T-helper 1 cell treated with Interleukin-12 subunit alpha and Interleukin-12 subunit beta and Interleukin-4 antibody, amounts not matched to agents 30 ng/mL and 1 ng/mL, for 36 hours (primary cell): ENCODE results near the gene TTLL3. TPM values are rescaled to one million over a fixed set of nuclear protein-coding genes. Genes with fewer than 3 reads are reported as not detected.

Source experiments
- intact Hi-C: fragments of 100-400 bp; cut with micrococcal nuclease; formaldehyde crosslinking; loops from one replicate; pipeline ENCODE4 v1.15.1; 2024
- total RNA-seq: library from RNA; stranded (reverse); gene quantifications from 2 replicates; pipeline ENCODE4 v1.2.3, GENCODE V29; 2022

Gene TTLL3
- total RNA-seq, 1 donor from 2014 or later, result 46.7 TPM

DNA sequence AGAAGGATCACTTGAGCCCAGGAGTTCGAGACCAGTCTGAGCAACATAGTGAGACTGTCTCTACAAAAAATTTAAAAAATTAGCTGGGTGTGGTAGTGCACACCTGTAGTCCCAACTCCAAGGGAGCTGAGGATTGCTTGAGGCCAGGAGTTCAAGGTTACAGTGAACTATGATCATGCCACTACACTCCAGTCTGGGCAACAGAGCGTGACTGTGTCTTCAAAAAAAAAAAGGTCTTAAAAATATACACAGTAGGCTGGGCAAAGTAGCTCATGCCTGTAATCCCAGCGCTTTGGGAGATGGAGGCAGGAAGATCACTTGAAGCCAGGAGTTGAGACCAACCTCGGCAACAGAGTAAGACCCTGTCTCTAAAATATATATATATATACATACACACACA, 29.2 kb upstream of the TTLL3 start:
- intact Hi-C loops, result loop anchor here (1.0 kb wide), 1 partner anchor 11 kb away; the partner anchor contains the start of gene TADA3

DNA sequence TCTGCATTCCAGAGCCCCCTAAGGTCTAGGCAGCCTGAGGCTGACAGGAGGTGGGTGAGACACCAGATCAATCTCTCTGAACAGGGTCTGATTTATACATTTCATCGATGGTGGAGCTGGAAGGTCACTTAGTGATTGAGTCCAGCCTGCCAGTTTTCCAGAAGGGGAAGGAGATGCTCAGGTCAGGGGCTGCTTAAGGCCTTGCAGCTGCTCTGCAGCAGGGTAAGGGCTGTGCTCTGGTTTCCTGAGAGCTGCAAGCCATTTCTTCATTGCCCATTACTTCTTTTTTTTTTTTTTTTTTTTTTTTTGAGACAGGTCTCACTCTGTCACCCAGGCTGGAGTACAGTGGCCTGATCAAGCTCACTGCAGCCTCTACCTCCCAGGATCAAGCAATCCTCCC, 28.5 kb upstream of the TTLL3 start:
- intact Hi-C loops, result no loop called here

DNA sequence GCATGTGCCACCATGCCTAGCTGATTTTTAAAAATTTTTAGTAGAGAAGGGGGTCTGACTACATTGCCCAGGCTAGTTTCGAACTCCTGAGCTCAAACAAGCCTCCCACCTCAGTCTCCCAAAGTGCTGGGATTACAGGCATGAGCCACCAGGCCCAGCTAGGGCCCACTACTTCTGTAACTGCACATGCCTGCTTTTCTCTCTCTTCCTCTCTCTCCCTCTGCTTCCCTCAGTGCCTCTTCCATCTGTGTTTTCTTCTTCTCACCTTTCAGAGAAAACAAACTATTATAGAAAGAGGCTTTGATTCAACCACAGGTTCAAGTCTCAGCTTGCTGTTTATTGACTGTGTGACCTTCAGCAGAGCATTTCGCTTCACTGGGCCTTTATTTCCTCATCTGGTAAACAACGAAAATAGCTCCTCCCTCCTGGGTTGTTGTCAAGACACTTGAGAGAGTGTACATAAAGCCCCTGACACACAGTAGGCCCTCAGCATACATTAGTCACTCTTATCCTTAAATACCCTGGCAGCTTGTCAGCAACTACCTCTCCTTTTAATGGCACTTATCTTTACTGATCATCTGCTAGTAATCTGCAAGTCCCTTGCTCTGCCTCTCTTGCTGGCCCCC, 28.0 kb upstream of the TTLL3 start:
- intact Hi-C loops, result no loop called here

GRCh38 chr3:9782770-9783169, 27.3 kb upstream of the TTLL3 start:
- intact Hi-C loops, result no loop called here

GRCh38 chr3:9783954-9784353, 26.1 kb upstream of the TTLL3 start:
- intact Hi-C loops, result no loop called here

- intact Hi-C loops, result no loop called here
Measured at GRCh38 chr3:9784965-9785364, 25.1 kb upstream of the TTLL3 start.

- intact Hi-C loops, result no loop called here
Measured at GRCh38 chr3:9785602-9786001, 24.5 kb upstream of the TTLL3 start.

DNA sequence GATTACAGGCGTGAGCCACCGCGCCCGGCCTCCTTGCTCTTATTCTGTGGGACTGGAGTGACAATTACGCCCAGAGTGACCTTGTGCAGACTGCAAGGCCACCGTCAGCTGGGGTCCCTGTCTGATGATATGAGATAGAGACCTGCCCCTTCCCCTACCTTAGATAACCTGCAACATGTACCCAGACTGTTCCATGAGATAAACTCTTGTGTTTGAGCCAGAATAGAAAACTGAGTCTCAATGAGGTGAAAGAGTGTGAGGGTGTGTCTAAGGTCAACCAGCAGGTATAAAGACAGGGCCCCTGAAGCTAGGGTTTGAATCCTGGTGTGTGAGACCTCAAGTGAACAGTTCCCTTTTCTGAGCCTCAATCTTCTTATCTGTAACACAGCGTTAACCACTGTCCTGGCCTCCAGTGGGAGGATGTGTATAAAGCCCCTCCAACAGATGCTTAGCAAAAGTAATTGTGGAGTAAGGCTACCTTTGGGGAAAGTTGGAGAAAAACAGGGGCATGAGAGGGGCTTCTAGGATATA, 23.8 kb upstream of the TTLL3 start:
- intact Hi-C loops, result no loop called here

DNA sequence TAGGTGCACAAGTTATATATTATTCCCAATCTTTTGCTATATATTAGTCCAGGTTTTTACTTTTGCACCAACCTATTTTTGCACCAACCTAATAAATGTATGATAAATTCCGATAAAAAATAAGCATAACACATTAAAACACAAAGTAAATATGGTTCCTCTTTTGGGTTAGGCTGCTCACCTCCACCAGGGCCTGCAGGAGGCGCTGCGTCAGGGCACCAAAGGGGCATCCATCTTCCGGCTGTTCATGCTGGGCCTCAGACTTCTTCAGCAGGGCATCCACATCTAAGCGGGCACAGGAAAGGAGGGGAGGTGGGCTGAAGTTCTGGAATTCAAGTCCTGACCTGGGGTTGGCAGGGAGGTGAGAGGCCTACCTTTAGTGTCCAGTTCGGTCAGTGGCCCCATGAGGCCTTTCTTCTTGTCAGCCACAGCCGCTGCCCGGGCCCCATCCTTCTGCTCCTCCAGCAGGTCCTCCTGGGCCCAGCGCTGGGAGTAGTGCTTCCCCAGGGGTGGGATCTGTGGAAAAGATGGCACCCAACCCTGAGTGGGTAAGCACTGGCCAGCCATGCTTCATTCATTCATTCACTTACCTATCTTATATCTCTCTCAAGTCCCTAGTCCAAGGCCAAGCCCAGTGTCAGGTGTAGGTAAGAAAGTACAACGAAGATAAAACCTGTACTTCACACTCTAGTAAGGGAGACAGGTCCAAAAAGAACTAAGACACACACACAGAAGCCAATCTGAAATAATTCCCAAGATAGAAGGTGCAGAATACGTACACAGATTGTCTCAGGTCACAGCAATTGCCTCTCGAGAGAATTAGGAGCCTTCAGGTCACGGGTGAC, 23.0 kb upstream of the TTLL3 start:
- intact Hi-C loops, result no loop called here

DNA sequence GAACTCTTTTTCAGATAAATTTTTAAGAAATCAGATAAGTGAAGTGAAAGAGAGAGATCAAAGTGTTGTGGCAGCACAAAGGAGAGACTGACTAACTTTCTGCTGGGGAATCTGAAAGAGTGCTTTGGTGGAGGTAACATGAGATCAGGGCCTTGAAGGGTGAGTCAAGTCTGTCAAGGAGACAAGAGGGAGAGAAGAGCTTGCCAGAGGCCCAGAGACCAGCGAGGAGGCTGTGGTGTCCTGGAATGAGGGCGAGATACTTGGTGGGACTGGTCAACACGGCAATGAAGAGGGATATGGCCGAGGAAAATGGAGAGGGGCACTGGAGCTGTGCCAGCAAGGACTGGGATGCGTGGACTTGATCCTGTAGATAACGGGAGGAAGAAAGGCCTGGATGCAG, 22.3 kb upstream of the TTLL3 start:
- intact Hi-C loops, result no loop called here

DNA sequence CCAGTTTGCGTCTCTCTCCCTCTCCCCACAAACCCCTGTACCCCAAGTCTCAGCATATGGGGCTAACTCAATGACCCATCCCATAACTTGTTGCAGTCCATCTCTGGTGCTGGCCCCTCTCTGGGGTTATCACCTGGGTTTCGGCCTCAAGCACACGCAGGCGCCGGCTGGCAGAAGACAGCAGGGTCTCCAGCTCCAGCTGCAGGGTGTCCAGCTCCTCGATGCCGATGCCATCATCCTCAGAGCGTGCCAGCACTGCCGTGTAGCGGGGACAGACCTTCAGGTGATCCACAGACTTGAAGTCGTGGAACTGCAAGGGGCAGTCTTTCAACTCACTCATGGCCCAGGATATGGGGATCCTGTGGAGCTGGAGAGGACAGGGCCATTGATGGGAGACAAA, 18.9 kb upstream of the TTLL3 start:
- intact Hi-C loops, result no loop called here

GRCh38 chr3:9791790-9792404, 18.2 kb upstream of the TTLL3 start:
- intact Hi-C loops, result loop anchor here (1.0 to 2.0 kb wide), 15 partner anchors 12 to 456 kb away; partner anchors contain the start of genes BRPF1, CRELD1, EMC3 and FANCD2

DNA sequence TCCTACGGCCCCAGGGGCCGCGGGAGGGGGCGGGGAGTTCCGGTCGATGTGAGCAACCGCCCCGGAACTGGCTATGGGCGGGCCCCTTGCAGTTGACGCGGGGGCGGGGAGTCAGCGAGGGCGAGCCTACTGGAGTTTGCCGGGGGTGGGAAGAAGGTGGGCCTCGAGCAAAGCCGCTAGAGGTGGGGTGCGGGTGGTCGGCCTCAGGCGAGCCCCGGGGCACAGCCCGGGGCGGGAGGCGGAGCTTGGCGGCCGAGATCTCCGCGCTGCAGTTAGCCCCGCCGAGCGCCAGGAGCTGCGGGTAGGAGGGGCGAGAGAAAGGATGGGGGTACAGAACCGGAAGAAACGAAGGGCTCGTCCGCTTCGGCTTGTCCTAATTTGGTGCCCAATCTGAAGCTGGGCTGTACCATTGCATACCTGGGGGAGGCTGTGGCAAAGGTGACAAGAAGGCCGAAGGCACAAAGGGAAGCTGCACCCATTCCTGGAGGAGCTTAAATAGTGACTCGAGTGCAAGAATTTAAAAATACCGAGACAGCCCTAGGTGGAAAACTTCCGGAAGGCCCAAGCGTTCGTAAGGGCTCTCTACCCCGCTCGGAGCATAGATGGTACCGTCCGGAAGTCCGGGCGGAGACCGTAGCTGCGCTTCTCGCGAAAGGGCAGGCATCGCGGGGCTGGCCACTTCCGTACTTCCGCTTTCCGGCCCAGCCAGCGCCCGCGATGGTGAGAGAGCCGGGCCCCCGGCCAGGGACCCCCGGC, 17.5 kb upstream of the TTLL3 start, which contains the start of the genes ARPC4 and TADA3:
ARPC4 (plus strand) TSS at position 678 of the 756 bp plus-strand sequence; CDS start at position 718, 40 bp downstream.
TADA3 (minus strand) TSS at position 69 of the 756 bp plus-strand sequence. CDS start 1,007 bp downstream, outside the sequence.
- intact Hi-C loops, result loop anchor here (1.0 to 2.0 kb wide), 19 partner anchors 12 to 529 kb away; partner anchors contain the start of genes BRK1, BRPF1, CRELD1 and EMC3

DNA sequence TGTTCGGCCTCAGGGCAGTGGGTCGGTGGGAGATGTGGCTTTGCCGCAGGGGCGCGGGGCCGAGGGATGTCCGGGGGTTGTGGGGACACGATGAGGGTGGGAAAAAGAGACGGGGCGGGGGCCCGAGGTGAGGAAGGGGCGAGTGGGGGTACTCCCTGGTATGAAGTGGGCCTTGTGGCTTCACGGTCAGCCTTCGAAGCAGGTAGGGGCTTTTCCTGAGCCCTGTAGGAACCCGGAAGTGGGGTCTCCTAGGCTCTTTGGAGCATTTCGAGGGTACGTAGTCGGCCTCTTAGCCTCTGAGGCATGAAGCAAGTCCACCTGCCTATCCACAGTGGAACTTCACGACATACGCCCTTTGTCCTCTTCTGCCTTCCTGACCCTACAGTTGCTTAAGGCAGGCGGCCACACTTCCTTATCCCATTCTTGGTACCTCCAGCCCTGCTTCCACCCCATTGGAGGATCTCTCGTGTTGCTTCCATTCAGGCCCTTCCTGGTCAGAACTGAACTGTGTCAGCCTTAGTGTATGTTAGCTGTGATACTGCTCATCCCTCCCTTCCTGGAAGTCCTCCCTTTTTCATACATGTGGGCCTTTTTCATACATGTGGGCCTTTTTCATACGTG, 16.8 kb upstream of the TTLL3 start:
- intact Hi-C loops, result loop anchor here (1.0 to 2.0 kb wide), 5 partner anchors 16 to 528 kb away; partner anchors contain the start of genes BRK1, RPUSD3 and SEC13

DNA sequence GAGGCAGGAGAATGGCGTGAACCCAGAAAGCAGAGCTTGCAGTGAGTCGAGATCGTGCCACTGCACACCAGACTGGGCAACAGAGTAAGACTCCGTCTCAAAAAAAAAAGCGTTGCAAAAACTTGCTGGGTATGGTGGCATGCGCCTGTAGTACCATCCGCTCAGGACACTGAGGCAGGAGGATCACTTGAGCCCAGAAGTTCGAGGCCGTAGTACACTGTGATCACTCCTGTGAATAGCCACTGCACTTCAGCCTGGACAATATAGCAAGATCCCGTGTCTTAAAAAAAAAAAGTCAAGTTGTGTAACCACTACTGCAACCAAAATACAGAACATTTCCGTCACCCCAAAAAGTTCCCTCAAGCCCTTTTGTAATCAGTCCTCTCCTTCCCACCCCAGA, 15.7 kb upstream of the TTLL3 start:
- intact Hi-C loops, result no loop called here

GRCh38 chr3:9795207-9795606, 14.9 kb upstream of the TTLL3 start:
- intact Hi-C loops, result no loop called here

- intact Hi-C loops, result no loop called here
Measured at GRCh38 chr3:9797196-9797945, 12.7 kb upstream of the TTLL3 start.

- intact Hi-C loops, result no loop called here
Measured at GRCh38 chr3:9800529-9800928, 9.5 kb upstream of the TTLL3 start.

DNA sequence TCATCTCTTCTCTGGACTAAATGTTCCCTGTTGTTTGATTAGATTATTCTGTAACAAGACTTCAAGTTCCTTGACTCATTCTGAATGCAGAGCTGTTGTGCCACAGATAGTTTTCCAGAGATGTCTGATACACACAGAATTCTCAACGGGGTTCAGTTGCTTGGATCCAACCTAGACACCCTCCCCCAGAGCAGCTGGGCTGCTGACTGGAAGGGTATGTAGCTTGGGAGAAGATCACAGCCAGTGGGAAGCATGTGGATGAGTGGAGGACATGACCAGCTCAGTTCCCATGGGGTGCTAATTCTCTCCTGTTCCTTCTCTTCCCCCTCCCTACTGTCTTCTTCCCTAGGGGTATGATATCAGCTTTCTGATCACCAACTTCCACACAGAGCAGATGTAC, 6.6 kb upstream of the TTLL3 start:
- intact Hi-C loops, result no loop called here

- intact Hi-C loops, result no loop called here
Measured at GRCh38 chr3:9804996-9805395, 5.1 kb upstream of the TTLL3 start.
